Glomerular visceral epithelial cell (primary cell): ENCODE results near the gene CLDN7.

Experiments used
- DNase-seq: peaks from one replicate; pipeline ENCODE4 v3.0.0-alpha.2; 2016; ENCODE audit errors: extremely low spot score

Gene CLDN7

DNA sequence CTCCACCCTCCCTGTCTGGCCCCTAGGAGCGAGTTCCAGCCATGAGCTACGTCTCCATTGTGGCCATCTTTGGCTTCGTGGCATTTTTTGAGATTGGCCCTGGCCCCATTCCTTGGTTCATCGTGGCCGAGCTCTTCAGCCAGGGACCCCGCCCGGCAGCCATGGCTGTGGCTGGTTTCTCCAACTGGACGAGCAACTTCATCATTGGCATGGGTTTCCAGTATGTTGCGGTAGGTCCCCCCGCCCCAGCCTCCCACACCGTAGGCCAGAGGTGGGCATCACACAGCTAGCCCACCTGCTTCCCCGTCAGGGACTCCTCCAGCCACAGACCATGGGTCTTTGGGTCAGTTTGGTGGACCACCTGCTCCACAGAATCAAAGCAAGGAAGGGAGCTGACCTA lies 23.4 kb upstream of the CLDN7 start:
- DNase-seq, result no peak

DNA sequence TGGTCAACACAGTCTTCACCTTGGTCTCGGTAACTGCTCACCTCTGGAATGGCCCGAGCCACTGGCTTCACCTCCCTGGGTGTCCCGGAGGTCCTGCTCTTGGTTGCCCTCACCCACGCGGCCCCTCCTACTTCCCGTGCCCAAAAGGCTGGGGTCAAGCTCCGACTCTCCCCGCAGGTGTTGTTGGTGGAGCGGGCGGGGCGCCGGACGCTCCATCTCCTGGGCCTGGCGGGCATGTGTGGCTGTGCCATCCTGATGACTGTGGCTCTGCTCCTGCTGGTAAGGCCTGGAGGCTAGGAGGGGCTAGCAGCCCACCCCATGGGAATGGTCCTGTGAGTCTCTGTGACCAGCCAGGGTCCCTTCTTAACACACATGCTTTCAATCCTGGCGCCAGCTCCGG lies 22.6 kb upstream of the CLDN7 start:
- DNase-seq, result no peak

DNA sequence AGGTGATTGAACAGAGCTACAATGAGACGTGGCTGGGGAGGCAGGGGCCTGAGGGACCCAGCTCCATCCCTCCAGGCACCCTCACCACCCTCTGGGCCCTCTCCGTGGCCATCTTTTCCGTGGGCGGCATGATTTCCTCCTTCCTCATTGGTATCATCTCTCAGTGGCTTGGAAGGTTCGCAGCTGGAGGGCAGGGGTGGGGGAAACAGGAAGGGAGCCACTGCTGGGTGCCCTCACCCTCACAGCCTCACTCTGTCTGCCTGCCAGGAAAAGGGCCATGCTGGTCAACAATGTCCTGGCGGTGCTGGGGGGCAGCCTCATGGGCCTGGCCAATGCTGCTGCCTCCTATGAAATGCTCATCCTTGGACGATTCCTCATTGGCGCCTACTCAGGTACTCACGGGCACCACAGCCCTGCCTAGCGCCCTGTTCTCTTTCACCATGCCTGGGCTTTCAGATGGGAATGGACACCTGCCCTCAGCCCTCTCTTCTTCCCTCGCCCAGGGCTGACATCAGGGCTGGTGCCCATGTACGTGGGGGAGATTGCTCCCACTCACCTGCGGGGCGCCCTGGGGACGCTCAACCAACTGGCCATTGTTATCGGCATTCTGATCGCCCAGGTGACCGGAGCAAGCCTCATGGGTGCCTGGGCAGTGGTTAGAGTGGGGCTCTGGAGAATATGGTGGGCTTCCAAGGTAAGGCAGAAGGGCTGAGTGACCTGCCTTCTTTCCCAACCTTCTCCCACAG lies 21.4 kb upstream of the CLDN7 start:
- no peak for DNase-seq

DNA sequence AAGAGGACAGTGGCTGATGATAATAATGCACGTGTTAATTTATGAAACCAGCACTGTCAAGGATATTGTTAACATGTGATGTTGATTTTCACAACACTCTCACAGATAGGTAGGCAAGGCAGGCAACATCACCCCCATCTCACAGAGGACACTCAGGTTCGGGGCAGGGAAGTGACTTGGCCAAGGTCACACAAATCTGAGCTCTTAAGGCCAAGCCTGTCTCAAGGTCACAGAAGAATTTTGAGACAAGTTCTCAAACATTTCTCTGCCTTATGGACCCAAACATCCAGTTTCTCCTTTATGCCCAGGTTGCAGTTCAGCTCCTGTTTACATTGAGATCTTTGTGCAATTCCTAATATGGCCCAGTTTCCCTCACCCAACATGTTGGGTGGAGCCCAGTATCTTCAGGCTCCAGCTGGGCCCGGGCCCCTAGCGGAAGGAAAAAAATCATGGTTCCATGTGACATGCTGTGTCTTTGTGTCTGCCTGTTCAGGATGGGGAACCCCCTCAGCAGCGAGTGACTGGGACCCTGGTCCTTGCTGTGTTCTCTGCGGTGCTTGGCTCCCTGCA lies 20.6 kb upstream of the CLDN7 start:
- no peak for DNase-seq

DNA sequence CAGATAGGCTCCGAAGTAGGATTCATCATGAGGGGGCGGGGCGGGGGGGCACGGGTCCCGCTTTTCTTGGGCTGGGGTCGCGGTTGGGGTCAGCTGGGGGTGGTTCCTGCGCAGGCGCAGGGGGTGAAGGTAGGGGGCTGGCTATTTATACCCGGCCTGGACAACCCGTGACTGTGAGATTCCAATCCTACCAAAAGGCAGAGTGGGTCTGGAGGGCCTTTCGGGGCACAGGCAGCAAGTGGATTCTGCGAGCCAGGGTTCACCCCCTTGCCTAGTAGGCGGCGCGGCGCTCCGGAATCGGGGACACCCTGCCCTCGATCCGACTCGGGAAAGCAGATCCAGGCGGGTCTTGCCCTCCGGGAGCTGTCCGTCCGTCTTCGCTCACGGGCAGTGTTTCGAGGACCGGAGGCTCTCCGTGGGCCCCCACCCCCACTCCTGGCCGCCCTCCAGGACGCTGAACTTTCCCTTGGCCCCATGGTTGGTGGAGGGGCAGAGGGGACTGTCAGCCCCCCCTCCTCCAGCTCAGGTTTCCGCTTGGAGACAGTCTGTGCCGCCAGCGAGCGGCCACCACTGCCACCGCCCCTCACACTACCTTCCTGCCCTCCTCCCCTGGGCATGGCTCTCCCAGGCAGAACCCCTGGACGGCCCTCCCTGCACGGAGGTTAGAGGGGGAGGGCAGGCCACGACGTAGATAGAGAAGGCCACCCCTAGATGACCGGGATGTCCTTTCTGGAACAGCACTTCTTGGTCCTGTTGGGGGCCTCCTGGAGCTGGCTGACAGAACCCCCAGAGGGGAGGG lies 19.9 kb upstream of the CLDN7 start:
- DNase-seq, result no peak

DNA sequence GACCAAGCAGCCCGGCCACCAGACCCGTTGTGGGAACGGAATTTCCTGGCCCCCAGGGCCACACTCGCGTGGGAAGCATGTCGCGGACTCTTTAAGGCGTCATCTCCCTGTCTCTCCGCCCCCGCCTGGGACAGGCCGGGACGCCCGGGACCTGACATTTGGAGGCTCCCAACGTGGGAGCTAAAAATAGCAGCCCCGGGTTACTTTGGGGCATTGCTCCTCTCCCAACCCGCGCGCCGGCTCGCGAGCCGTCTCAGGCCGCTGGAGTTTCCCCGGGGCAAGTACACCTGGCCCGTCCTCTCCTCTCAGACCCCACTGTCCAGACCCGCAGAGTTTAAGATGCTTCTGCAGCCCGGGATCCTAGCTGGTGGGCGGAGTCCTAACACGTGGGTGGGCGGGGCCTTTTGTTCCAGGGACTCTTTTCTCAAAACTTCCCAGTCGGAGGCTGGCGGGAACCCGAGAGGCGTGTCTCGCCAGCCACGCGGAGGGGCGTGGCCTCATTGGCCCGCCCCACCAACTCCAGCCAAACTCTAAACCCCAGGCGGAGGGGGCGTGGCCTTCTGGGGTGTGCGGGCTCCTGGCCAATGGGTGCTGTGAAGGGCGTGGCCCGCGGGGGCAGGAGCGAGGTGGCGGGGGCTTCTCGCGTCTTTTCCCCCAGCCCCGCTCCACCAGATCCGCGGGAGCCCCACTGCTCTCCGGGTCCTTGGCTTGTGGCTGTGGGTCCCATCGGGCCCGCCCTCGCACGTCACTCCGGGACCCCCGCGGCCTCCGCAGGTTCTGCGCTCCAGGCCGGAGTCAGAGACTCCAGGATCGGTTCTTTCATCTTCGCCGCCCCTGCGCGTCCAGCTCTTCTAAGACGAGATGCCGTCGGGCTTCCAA lies 19.0 kb upstream of the CLDN7 start, which contains the start of gene SLC2A4:
Gene SLC2A4, plus strand, starts transcription at position 645 of the 879 bp plus-strand sequence. Its CDS starts 217 bp downstream, at position 862.
- peak; percentile 93 for DNase-seq

DNA sequence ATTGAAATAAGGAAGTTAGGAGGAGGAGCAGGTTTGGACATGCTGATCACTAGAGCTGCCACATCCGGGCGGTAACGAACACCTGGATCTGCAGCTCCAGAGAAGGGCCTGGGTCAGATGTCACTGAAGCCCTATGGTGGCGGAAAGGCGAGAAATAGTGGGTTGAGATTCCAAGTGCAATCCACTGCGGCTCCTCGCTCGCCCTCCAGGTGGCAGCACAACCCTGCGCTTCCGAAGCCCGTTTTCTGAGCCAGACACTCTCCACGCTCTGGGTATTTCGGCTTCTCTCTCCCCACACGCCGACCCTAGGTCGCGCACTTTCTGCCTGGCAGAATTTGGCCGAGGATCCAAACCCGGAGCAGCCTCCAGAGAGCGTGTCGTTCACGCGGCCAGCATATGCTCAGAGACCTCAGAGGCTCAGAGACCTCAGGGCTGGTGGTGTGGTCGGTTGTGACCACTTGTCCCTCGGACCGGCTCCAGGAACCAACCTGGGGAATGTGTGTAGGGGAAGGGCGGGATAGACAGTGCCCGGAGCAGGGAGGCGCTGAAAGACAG lies 18.3 kb upstream of the CLDN7 start:
- DNase-seq, result peak; percentile 83

DNA sequence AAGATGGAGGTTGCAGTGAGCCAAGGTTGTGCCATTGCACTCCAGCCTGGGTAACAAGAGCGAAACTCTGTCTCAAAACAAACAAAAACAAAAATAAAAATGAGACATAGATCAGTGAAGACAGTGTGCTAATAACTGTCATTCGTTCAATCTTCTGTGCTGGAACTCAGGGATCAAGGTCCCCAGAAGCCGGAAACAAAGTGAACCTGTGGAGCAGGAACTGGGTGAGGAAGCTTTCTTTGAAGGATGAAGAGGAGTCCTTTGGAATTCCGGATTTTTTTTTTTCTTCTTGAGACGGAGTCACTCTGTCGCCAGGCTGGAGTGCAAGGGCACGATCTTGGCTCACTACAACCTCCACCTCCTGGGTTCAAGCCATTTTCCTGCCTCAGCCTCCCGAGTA lies 17.2 kb upstream of the CLDN7 start:
- DNase-seq, result no peak

DNA sequence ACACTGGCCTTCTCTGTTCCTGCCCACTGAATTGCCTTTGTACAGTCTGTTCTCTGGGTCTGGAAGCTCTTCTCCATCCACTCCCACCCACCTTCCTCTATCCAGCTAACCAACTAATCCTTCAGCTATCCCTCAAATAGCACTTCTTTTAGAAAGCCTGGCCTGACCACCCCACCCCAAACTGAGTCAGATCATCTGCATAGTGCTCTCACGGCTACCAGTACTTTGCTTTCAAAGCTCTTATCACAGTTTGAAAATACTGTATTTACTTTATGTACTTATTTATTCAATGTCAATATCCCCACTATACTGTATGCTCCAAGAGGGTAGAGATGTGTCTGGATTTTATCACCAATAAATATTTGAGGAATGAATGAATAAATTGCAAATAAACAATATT lies 4.5 kb upstream of the CLDN7 start:
- DNase-seq, result no peak

DNA sequence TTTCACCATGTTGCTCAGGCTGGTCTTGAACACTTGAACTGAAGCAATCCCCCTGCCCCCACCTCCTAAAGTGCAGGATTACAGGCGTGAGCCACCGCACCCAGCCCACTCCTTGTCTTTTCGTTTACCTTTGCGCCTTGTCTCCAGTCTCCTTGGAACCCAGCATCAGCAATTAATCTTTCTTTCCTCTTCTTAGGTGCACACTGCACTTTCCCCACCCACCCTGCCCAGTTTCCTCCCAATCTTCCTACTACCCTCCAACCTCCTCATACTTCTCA lies 1.5 kb upstream of the CLDN7 start:
- no peak for DNase-seq

DNA sequence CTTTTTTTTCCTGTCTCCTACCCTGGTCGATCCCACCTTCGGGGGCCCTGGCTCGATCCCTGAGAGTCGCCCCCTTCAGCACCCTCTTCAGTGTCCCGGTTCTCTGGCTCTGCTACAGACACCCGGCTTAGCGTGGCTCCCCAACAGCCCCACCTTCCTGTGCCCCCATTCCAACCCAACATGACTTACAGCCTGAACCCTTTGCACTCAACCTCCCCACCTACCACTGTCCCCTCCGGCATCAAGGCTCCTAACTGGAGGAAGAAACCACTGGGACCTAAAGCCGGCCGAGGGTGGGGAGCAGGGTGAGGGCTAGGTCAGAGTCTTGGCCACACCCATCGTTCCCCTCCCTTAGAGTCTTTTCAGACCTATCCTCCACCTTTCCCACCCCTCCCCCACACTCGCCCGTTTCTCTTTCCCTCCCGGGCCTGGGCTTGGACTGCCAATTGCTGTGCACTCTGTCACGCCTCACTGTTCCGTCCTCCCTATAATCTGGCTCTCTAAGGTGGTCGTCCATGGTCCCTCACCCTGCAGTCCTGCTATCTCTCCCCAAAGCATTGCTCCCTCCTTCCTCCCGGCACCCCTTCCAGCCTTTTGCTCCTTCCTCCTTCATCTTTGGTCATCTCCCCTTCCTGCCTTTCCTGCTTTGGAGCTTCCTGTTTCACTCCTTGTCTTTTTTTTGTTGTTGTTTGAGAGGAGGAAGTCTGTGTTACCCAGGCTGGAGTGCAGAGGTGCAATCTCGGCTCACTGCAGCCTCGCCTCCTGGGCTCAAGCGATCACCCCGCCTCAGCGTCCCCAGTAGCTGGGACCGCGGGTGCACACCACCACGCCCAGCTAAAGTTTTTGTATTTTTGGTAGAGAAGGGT lies 890 bp upstream of the CLDN7 start:
- no peak for DNase-seq

DNA sequence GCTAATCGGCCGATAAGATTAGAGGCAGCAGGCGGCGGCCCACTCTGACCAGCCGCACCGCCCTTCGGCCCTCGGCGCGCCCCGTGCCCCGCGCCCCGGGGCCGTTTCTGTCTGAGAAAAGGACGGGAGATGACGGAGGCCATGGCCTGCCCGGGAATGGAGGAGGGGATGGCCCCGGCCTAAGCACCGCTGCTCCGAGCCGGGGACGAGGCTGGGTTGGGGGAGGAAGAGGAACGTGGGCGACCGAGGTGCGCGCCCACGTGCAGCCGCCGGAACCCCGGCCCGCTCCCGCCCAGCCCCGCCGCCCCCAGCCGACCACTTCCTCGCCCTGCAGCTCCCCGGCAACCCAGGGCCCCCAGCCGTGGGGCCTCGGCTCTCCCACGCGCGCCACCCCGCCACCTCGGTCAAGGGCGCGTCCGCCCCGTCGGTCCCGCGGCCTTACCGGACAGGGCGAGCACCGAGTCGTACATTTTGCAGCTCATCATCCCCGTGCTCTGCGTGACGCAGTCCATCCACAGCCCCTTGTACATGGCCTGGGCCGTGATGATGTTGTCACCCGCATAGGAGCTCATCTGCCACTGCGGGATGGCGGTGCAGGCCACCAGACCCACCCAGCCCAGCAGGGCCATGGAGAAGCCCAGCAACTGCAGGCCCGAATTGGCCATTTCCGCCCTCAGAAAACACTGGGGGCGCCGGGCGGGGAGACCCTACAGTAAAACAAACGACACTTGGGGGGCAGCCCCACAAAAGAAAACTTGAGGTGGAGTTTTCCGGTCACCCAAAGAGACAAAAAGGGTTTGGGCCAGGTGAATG lies 693 bp downstream of the CLDN7 start:
- no peak for DNase-seq

DNA sequence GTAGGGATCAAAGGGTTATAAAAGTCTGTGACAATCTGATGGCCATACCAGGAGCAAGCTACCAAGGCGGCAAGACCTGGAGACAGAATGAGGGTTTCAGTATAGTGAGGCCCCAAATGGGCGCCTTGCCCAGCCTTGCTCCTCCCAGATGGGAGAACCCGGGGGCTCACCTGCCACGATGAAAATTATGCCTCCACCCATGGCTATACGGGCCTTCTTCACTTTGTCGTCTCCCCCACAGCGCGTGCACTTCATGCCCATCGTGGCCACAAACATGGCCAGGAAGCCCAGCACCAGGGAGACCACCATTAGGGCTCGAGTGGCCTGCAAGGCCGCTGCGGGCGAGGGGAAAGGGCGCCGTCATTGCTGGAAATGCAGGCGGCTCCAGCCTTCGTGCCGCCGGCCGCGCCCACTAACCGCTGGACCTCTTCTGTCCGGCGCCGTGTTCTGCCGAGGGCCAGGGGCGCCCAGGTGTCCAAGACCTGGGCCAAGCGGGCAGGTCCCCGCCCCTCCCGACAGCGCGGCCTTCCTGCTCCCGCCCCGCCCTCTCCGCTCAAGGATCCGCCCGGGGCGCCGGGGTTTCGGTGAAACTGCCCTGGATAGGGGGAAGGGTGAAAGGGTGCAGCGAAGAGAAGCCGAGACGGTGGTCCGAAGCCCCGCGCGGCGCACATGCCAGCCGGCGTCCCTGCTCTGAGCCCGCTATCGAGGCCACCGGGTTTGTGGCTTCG lies 1.5 kb downstream of the CLDN7 start:
- no peak for DNase-seq

DNA sequence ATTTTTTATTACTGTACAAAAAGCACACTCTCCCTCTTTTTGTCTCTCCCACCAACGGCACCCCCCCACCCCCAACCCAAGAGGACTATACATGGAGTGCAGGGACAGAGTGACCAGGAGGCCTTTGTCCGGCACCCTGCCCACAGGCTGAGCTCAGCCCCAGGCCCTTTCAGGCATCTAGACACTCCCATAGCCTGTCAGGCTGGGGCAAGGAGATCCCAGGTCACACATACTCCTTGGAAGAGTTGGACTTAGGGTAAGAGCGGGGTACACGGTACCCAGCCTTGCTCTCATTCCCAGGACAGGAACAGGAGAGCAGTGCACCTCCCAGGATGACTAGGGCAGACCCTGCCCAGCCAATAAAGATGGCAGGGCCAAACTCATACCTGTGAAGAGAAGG lies 2.1 kb downstream of the CLDN7 start:
- DNase-seq, result no peak

DNA sequence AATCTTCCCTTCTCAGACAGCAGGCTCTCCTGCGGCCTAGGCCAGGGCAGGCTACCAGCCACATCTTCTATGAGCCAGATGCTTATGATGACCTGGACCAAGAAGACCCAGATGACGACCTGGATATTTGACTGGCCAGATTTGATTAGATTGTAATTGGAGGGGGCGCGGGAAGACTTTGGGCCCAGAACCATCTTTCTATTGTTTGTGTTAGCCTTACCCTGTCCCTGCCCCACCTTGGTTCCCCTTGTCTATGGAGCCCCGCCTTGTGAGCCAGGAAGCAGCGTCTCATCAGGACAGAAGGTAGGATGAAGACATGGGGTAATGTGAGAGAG lies 2.8 kb downstream of the CLDN7 start:
- DNase-seq, result no peak

DNA sequence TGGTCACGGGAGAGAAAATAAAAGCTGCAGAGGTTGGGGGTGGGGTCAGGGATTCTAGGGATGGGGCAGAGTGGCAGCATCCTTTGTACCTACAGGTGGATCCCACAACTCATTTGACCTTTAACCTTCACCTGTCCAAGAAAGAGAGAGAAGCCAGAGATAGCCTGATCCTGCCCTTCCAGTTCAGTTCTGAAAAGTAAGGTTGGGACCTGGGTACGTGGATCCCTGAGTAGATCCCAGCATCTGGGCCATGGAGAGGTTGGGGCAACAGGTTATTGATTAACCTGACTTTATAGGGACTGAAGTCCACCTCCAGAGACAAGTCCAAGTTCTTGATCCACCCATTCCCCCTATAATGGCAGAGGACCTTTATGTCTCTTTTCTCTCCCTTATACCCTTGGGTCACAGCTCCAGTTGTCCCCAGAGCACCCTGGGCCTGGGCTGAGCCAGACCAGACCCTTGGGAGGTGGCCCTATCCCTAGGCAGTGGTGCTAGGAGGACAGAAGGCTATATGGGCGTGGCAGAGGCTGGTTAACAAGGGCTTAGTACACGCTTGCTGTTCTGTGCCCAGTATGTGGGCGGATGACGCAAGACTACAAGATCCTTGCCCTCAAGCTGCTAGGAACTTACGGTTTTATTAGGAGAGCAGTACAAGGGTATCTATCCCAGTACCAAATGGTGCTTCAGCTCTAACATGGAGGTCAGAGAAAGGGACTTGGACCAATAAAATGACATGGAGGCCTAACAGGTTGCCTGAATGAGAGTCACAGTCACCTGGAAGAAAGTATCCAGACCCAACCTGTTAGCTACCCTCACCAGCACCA lies 3.3 kb downstream of the CLDN7 start:
- no peak for DNase-seq

DNA sequence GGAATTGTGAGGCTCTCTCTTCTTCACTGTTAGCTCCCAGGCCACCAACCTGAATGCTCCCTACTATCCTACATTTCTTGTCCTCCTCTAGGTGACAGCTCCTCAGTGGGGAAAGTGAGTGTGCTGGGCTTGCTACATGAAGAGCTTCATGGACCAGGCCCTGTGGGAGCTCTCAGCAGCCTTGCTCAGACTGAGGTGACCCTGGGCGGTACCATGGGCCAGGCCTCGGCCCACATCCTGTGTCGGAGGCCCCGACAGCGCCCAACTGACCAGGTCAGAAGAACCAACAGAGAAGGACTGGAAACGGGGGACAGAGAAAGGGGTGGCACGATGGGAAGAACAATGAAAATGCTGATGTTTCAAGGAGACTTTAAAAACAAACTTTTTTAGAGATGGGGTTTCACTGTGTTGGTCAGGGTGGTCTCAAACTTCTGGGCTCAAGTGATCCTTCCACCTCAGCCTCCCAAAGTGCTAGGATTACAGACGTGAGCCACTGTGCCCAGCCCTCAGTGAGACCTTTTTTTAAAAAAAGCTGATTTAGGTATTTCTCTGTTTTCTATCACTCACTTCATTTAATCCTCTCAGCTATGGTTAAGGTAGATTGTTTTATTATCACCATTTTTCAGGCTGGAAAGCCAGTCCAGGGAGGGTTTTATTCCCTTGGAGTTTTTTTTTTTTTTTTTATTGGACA lies 5.4 kb downstream of the CLDN7 start:
- no peak for DNase-seq

DNA sequence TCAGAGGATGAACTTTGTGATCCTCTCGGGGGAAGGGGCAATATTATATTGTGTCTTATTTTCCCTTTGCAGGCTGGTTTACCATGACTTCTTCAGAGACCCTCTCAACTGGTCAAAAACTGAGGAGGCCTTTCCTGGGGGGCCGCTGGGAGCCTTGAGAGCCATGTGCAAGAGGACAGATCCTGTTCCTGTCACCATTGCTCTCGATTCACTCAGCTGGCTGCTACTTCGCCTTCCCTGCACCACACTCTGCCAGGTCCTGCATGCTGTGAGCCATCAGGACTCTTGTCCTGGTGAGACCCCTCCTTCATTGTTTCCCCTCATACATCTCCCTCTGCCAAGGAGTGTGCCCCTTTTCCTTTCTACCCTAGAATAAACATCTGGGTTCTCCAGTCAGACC lies 7.8 kb downstream of the CLDN7 start:
- DNase-seq, result no peak
